Measurements from ENCODE around the gene CHEK1.
"Not testable (repeated sequence)": the region's sequence is repeated elsewhere in the genome, so short reads cannot be mapped to it uniquely, and the experiment has no call there.

CHEK1 gene

GRCh38 chr11:125624756-125625213, at the start of gene CHEK1:
CHEK1 (plus strand) TSS chr11:125625163; CDS start chr11:125626769, 1,606 bp downstream.
- DNase-seq = no peak

GRCh38 chr11:125577181-125577580, 47.8 kb upstream of the CHEK1 start:
- DNase-seq = not testable (repeated sequence)

- DNase-seq = no peak
Measured at GRCh38 chr11:125578783-125579182, 46.2 kb upstream of the CHEK1 start.

- DNase-seq = no peak
Measured at GRCh38 chr11:125579811-125580210, 45.2 kb upstream of the CHEK1 start.

GRCh38 chr11:125583496-125583895, 41.5 kb upstream of the CHEK1 start:
- DNase-seq = no peak

GRCh38 chr11:125585487-125585886, 39.5 kb upstream of the CHEK1 start:
- DNase-seq = no peak

- no peak for DNase-seq
Measured at GRCh38 chr11:125586623-125587022, 38.3 kb upstream of the CHEK1 start.

- no peak for DNase-seq
Measured at GRCh38 chr11:125587480-125587879, 37.5 kb upstream of the CHEK1 start.

GRCh38 chr11:125588505-125588904, 36.5 kb upstream of the CHEK1 start:
- DNase-seq = no peak

- peak in 1 of 2 donors; percentile 18 for DNase-seq
Measured at GRCh38 chr11:125591649-125592304, 33.2 kb upstream of the CHEK1 start.

- peak; percentile 99 for DNase-seq
Measured at GRCh38 chr11:125592305-125593113, 32.5 kb upstream of the CHEK1 start, which contains the start of gene STT3A. STT3A (plus strand) TSS chr11:125592852; CDS start chr11:125595916, 3,064 bp downstream.

GRCh38 chr11:125593114-125593820, 31.7 kb upstream of the CHEK1 start:
- DNase-seq = no peak

GRCh38 chr11:125594958-125595357, 30.0 kb upstream of the CHEK1 start:
- DNase-seq = no peak

- no peak for DNase-seq
Measured at GRCh38 chr11:125600663-125601062, 24.3 kb upstream of the CHEK1 start.

- DNase-seq = no peak
Measured at GRCh38 chr11:125603207-125603606, 21.8 kb upstream of the CHEK1 start.

GRCh38 chr11:125605417-125605816, 19.5 kb upstream of the CHEK1 start:
- no peak for DNase-seq

GRCh38 chr11:125609545-125609944, 15.4 kb upstream of the CHEK1 start:
- no peak for DNase-seq

- DNase-seq = no peak
Measured at GRCh38 chr11:125618383-125618782, 6.6 kb upstream of the CHEK1 start.

GRCh38 chr11:125621995-125622394, 3.0 kb upstream of the CHEK1 start:
- DNase-seq = no peak

- DNase-seq = no peak
Measured at GRCh38 chr11:125623064-125623463, 1.9 kb upstream of the CHEK1 start.

GRCh38 chr11:125625225-125625629, 264 bp downstream of the CHEK1 start:
- no peak for DNase-seq

- DNase-seq = peak; percentile 80 to 87
Measured at GRCh38 chr11:125625630-125626287, 796 bp downstream of the CHEK1 start.
